ENCODE data around the gene KLHL35.

Gene KLHL35

DNA sequence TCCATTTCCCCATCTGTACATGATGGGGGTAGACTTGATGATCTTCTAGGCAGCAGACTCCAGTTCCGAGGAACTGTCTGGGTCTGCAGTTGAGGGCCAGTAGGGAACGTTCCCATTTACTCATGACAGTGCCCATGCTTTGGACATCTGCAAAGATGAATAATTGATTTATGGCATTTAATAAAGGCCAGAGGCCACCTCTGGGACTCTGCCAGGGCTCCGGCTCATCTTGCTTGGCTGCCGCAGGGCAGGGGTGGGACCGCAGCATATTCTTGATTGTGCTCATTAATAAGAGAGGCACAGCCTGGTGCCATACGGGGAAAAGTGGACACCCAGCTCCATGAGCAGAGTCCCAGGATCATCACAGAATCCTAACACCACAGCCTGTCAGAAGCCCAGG is 28.1 kb upstream of the KLHL35 start:
- TF ChIP-seq, protein P1, sequence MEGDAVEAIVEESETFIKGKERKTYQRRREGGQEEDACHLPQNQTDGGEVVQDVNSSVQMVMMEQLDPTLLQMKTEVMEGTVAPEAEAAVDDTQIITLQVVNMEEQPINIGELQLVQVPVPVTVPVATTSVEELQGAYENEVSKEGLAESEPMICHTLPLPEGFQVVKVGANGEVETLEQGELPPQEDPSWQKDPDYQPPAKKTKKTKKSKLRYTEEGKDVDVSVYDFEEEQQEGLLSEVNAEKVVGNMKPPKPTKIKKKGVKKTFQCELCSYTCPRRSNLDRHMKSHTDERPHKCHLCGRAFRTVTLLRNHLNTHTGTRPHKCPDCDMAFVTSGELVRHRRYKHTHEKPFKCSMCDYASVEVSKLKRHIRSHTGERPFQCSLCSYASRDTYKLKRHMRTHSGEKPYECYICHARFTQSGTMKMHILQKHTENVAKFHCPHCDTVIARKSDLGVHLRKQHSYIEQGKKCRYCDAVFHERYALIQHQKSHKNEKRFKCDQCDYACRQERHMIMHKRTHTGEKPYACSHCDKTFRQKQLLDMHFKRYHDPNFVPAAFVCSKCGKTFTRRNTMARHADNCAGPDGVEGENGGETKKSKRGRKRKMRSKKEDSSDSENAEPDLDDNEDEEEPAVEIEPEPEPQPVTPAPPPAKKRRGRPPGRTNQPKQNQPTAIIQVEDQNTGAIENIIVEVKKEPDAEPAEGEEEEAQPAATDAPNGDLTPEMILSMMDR (IDR thresholded peaks at IDR 0.05; ENCODE audit: borderline replicate concordance, control extremely low read depth, extremely low read depth, insufficient read depth, missing control alignments) = no peak
- in situ Hi-C loops (cut with MboI; ENCODE audit: low sequenced_read_pairs, unreplicated experiment) = no loop called here
- DNase-seq (ENCODE audit: low spot score) = no peak

DNA sequence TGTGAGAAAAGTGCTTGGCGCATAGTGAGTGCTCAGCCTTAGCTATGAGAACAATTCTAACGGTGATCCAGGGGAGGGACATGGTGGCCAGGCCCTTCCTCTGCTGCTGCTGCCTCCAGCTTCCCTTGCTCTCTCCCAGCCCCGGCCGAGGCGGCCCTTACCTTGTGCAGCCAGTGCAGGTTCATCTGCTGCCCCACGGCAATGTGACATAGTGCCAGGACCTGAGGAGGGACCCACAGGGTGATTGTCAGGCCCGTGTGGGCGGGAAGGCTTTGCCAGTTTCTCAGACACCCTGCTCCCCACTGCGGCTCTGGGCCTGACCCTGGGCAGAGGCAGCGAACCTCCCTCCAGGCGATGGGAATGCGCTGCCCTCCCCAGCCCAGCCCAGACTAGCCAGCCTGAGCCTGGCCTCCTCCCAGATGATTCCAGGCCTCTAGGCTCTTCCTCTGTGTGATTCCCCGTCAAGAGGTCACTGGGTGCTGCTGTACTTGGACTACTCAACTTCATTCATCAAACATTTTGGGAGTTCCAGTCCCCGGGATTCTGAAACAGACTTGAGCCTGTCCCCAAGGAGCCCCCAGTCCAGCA is 23.7 kb upstream of the KLHL35 start:
- no peak for DNase-seq (ENCODE audit: low spot score)
- in situ Hi-C loops (cut with MboI; ENCODE audit: low sequenced_read_pairs, unreplicated experiment) = no loop called here
- TF ChIP-seq, protein P1 (IDR thresholded peaks at IDR 0.05; ENCODE audit: borderline replicate concordance, control extremely low read depth, extremely low read depth, insufficient read depth, missing control alignments) = no peak

DNA sequence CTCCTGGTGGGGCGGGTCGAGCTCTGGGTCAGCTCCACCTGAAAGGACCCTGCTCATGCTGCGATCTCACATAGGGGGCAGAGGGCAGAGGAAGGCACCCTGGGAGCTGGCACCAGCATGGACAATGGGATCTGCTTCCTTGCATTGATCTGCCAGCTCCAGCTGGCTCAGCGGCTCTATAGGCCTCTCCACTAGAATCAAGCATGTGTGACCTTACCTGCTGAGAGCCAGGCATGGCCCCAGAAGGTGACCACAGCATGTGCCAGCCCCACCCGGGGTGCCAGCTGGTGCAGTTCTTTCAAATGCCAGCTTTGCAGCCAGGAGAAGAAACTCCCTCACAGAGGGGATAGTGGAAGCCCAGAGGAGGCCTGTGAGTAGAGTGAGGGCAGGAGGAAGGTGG is 22.0 kb upstream of the KLHL35 start:
- in situ Hi-C loops (cut with MboI; ENCODE audit: low sequenced_read_pairs, unreplicated experiment) = no loop called here
- DNase-seq (ENCODE audit: low spot score) = no peak
- TF ChIP-seq, protein P1 (IDR thresholded peaks at IDR 0.05; ENCODE audit: borderline replicate concordance, control extremely low read depth, extremely low read depth, insufficient read depth, missing control alignments) = no peak

DNA sequence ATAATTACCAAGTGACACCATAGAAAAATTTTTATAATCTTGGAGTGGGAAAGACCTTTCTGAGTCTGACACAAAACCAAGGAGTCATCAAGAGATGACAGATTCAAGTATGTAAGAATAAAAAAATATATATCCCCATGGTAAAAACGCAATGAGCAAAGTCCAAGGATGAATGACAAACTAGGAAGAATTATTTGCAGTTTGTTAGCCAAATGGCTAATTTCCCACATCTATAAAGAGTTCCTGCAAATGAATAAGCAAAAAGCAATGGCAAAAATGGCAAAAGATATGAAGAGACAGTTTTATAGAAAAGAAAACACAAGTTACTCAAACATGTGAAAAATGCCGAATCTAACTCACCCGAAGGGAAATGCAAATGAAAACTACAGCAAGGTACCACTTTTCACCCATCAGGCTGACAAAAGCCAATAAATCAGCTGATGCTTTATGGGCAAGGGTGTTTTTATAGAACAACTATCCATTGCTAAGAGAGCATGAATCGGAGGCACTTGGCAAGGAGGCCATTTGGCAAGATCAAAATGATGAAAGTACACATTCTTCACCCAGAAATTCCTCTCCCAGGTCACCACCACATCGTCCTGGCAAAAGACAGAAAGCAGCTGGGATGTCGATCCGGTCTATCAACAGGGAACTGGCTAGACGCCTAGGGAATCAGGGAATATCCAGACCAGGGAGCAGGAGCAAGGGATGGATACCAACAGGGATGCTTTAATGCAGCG is 21.1 kb upstream of the KLHL35 start:
- TF ChIP-seq, protein P1 (IDR thresholded peaks at IDR 0.05; ENCODE audit: borderline replicate concordance, control extremely low read depth, extremely low read depth, insufficient read depth, missing control alignments) = no peak
- in situ Hi-C loops (cut with MboI; ENCODE audit: low sequenced_read_pairs, unreplicated experiment) = no loop called here
- no peak for DNase-seq (ENCODE audit: low spot score)

DNA sequence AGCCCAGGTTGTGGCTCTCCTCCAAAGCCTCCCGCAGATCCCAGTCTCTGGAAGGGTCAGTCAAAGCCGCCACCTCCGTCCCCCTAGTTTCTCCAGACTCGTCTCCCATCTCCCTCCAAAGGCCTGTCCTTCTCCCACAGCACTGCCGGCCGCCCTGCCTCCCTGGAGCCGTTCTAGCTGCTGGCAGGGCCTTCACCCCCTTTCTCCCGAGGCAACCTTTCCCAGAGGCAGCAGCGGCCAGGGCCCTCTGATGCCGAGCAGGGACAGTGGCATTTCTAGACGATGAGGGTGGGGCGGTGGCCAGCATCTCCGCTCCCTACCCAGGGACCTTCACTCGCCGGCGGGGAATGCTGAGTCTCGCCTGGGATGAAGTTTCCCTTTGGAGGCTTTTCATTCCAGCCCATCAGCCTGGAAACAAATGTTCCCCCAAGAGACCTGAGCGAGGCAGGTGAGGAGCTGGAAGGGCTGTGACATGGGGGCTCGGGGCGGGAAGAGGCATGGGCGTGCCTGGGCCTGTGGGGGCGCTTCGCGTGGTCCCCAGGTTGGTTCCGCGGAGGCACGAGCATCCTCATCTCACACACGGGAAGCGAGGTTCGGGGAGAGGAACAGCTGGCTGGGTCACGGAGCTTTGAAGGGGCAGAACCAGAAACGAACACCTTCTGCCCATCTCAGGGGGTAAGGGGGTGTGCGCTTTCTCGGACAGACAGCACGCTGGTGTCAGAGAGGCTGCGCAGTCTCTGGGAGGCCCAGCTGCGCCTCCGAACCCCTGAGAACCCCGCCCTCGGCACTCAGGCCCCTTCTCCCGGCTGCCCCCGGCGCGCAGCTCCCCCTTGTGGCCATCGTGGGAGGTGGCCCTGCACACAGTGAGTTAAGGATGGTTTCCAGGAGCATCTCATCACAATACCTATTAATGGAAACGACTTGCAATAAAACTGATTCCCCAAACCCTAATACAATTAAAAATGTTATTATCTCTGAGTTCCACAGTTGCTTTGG is 18.1 kb upstream of the KLHL35 start:
- DNase-seq (ENCODE audit: low spot score) = peak; percentile 57
- TF ChIP-seq, protein P1 (IDR thresholded peaks at IDR 0.05; ENCODE audit: borderline replicate concordance, control extremely low read depth, extremely low read depth, insufficient read depth, missing control alignments) = peak; percentile 37
- in situ Hi-C loops (cut with MboI; ENCODE audit: low sequenced_read_pairs, unreplicated experiment) = no loop called here

DNA sequence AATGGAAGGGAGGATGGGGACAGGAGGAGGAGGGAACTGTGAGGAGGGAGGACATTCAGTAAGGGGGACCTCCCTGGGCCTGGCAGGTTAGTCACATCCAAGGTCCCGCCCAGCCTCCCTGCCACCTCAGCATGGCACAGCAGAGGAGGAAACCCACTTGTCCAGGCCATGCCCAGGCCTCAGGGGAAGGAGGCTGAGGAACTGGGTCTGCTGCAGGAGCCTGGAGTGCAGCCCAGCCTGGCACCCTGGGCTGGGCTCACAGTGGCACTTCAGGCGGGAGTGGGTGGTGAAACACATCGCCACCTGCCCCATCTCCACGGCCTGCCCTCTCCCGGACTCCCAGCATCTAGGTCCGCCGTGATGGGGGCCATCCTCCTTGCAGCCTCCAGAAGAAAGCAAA is 17.2 kb upstream of the KLHL35 start:
- in situ Hi-C loops (cut with MboI; ENCODE audit: low sequenced_read_pairs, unreplicated experiment) = no loop called here
- DNase-seq (ENCODE audit: low spot score) = no peak
- TF ChIP-seq, protein P1 (IDR thresholded peaks at IDR 0.05; ENCODE audit: borderline replicate concordance, control extremely low read depth, extremely low read depth, insufficient read depth, missing control alignments) = no peak

Data from GM13976 (cell line).